Forelimb muscle (tissue), 1 donor: ENCODE measurements around the gene SEPTIN12. TPM values are rescaled to one million over a fixed set of nuclear protein-coding genes. Genes with fewer than 3 reads are reported as not detected.

Experiments
- DNase-seq: peaks from one replicate; pipeline ENCODE4 v3.0.0-alpha.2; 2013; ENCODE audit warnings: low read depth
- polyA plus RNA-seq: library from polyadenylated mRNA; unstranded; fragments of 120-200 nt; gene quantifications from one replicate; pipeline ENCODE4 v1.2.1, GENCODE V29; 2013; ENCODE audit not compliant: insufficient read length

The SEPTIN12 gene, protein sequence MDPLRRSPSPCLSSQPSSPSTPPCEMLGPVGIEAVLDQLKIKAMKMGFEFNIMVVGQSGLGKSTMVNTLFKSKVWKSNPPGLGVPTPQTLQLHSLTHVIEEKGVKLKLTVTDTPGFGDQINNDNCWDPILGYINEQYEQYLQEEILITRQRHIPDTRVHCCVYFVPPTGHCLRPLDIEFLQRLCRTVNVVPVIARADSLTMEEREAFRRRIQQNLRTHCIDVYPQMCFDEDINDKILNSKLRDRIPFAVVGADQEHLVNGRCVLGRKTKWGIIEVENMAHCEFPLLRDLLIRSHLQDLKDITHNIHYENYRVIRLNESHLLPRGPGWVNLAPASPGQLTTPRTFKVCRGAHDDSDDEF
- not detected for polyA plus RNA-seq

DNA sequence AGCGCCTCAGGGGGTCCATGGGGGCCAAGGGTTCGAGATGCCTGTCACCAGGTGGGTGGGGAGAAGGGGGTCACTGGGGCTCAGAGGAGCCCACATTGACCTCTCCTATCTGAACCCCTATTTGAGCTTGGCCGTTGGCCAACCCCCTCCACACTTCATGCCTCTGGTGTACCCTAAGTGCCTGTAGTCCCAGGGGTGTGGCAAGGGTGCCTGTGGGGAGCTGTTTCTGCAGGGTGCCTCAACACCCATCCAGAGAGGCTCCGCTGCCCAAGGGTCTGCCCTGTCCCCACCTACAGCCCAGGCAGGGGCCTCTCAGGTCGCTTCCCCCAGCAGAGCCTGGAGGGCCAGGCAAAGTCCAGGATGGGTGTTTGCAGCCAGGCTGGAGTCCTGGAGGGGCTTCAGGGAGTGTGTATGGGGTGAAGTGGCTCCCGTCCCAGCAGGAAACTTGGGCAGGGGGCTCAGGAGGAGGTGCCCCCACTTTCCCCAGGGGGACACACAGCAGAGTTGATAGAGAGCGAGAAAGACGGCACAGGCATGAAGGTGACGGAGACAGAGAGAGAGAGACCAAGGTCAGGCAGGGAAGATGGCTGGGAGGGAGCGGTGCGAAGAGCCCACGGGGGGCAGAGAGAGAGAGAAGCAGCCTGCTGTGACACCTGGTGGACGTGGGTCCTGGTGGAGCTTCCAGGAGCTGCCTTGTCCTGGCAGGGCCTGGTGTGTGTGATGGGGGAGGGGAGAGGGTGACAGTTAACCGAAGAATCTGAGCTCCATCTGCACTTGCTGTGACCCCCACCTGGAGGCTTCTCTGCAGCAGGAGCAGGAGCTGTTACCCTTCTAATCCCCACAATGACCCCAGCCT lies at the start of gene SEPTIN12:
Gene SEPTIN12 (minus strand): TSS at position 719 of the 856 bp plus-strand sequence. CDS start 700 bp downstream, at position 19.
- DNase-seq, result no peak

DNA sequence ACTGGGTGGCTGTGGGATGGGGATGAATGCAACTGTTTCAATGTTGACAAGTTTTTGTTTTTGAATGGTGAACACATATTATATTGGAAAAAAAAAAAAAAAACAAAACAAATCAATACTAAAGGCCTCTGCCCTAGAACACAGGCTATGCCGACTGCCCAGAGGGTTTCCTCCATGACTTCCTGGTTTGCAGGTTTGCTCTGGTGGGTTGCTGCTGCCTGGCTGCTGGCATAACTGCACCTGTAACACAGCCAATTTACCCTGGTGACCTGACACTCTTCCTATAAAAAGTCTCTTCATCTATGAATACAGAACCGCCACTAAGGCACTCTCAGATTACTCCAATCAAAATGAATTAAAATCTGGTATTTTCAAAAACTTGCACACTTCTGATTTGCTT lies 48.6 kb upstream of the SEPTIN12 start:
- DNase-seq, result no peak

DNA sequence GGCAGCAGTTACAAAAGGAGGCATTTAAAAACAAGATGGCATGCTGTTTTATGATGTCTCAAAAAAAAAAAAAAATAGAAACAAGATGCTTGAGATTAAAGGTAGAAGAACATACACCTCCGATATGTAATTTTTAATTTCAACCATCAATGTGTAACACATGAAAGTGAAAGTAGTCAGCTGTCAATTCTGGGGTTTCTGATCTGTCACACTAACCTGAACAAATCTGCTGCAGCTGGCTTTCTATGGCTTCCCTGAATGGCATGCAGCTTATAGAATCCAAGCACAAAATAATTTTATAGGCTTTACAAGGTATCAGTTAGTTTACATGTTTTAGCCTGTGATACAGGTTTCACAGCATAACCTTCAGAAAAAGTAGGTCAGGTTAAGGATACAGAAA lies 45.4 kb upstream of the SEPTIN12 start:
- no peak for DNase-seq

DNA sequence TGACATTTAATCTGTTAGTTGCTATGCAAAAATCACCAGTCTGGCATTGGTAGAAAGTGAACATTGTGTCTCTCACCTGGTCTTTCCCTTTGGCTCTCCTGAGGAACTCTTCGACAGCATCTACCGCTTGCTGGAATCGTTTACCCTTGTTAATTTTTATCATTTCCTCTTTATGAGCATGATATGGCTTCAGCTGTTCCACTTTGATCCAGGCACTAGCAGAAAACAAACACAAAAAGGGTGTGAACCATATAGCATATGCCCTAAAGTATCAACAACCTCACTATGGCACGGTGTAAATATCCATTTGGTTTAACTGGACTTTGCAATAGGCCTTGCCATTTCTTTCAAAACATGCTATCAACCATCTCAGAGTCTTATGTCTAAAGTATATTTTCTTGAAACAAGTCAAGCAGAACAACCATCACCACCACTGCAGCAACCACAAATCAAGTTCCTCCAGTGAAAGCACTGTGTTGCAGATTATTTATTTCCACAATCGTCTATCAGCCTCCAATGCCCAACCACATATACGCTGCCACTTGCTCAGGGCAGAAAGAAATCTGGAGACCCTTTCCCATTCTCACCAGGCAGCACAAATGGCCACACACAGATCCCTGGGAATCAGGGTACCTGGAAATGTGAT lies 44.7 kb upstream of the SEPTIN12 start:
- DNase-seq, result no peak

DNA sequence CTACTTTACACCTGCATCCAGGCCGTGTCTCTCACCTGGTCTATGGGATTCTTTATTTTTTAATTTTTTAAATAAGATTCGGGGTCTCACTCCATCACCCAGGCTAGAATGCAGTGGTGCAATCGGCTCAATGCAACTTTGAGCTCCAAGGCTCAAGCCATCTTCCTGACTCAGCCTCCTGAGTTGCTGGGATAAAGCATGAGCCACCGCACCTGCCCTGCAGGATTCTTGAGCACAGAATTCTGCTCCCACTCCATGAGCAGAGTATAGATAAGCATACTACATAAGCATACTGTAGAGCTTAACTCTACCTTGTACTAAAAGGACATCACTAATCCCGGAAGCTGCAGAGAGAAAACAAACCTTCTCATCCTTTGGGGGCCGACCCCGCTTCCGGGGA lies 43.5 kb upstream of the SEPTIN12 start:
- no peak for DNase-seq

DNA sequence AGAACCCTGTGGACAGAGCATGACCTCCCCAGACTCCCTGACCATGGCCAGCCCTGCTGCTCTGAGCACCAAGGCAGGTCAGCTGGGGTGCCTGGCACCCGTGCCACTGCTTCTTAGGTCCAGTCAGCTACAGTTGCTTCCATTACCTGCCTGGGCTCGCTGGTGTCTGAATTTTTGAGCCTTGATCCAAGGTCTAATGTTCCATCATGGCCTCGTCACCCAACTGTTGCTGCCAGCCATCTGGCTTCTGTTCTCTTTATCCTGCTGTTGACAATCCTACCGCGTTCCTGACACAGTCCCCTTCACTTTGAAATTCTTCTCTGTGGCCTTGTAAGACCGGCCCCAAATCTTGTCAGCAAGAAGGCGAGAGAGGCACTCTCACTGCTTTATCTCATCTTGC lies 42.3 kb upstream of the SEPTIN12 start:
- DNase-seq, result no peak

DNA sequence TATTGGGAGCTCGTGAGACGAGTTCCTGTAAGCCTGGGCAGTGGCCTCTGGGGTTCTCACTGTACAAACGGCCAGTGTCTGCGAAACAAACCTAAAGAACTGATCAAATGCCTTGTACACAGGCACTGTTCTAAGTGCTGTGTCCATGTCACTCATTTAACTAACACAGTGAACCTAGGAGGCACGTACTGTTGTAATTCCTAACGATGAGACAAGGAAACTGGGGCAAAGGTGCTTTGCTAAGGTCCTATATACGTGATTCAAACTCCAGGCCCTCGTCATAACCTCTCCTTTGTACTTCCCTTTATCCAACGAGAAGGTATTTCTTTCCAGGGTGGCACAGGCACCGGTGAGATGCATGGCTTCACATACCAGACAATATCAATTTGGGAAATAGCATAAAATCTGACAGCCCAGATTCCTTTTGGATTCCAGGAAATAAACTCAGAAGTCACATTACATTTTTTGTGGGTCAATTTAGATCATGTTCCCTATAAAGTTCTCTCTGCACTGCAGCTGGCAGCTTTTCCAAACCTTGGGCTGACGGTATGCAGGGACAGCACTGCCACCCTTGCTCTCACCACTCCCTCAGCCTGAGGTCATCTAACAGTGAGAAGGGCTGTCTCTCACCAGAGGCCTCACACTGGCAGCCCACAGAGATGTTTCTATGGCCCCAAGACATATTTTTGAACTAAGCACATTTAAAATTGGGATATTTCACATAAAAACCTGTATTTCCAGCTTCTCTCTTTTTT lies 40.6 kb upstream of the SEPTIN12 start:
- DNase-seq, result no peak

DNA sequence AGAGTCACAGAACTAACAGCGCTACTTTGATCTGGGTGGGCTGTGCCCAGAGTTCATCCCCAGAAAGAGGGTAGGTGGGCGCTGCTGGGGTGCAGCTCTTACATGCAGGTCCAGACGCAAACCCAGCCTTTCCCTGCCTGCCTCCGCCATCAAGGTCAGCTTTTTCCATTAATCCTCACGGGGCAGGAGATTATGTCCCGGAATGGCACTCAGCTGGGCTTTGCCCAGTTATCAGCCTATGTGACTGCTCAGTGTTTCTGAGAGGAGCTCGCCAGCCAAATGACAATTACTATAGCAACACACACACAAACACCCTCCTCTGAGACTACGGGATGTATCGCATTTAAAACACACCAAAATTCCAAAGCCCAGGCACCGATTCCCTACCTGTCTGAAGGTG lies 38.8 kb upstream of the SEPTIN12 start:
- DNase-seq, result no peak

DNA sequence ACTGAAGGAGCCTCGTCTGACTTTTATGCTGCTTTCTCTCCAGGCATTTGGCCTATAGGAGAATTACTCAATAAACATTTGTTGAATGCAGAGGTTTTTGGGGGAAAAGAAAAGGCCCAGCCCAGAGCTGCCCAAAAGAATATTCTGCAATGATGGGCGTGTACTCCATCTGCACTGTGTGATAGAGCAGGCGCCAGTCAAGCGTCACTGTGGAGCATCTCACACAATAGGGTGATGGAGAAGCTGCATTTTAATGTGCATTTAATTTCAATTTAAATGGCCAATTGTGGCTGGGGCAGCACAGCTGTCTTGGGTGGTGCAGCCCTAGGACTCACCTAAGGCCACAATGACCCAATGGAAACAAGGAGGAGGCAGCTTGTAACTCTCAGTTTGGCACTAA lies 38.4 kb upstream of the SEPTIN12 start:
- DNase-seq, result no peak

DNA sequence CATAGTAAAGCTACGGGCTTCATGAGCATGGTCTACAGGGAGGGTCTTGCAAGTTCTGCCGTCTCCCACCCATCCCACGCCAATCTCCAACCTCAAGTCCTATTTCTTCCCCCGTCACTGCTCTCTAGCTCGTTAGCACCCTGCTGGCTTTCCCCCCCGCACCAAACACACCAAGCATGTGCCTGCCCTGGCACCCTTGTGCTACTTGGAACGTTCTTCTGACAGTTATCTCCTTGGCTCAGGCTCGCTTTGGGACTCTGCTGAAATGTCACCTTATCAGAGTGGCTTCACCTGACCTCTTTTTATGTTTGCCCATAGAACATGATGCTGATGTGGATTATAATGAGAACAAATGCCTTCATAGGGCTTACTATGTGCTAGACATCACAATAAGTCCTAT lies 37.1 kb upstream of the SEPTIN12 start:
- no peak for DNase-seq

DNA sequence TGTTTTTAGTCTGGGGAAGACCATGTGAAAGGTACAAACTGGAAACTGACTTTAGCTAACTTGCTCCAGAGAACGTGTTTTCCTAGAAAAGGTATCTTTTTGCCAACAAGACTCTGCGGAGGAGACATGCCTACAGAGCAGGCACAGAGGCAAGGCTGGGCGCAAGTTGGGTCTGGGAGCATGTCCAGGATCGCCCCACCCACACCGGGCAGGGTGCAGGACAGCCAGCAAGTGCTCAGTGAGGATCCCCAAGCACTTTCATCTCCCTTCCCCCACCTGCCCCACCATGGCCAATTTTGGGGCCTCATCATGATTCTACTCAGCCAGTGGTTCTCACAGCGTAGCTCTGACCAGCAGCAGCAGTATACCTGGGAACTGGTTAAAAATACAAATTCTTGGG lies 32.5 kb upstream of the SEPTIN12 start:
- no peak for DNase-seq

DNA sequence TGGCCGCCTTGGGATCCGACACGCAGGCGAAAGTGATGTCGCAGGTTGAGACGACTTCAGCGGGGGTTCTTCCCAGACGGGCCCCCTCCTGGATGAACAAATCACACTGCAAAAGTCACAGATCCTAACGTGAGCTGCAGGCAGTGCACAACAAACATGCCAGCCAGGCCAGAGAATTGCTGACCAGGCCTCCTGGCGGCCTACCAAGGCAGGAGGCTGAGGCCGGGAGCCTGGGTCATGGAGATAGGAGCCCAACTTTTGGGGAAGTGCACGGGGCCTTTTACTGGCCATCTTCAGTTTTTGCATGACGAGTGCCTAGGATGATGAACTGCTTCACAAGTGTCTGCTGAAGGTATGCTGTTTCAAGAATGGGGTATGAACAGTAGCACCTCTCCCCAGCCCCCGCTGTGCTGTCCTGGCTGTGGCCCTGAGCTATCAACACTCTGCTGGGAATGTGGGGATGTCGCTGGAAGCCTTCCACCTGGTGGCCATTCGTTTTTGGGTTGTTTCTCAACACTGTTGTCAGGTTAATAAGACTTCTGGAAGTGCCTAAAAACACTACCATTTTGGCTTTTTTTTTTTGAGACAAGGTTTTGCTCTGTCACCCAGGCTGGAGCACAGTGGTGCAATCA lies 26.5 kb upstream of the SEPTIN12 start:
- DNase-seq, result no peak

DNA sequence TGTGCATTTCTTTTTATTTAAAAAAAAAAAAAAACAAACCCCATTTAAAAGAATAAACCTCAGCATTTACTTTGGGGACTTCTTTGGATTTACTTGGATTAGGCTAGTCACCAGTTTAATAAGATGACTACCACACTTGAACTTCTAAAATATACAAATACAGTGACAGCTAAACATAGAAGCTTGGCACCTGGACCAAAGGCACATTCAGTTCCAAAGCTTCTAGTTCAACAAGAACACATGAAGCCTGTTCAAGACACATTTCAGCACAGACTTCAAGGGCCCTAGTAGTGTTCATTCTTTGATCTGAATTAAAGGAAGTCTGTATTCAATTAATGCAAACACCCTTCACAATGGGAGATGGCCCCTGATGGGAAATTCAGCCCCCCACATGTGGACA lies 25.9 kb upstream of the SEPTIN12 start:
- no peak for DNase-seq

DNA sequence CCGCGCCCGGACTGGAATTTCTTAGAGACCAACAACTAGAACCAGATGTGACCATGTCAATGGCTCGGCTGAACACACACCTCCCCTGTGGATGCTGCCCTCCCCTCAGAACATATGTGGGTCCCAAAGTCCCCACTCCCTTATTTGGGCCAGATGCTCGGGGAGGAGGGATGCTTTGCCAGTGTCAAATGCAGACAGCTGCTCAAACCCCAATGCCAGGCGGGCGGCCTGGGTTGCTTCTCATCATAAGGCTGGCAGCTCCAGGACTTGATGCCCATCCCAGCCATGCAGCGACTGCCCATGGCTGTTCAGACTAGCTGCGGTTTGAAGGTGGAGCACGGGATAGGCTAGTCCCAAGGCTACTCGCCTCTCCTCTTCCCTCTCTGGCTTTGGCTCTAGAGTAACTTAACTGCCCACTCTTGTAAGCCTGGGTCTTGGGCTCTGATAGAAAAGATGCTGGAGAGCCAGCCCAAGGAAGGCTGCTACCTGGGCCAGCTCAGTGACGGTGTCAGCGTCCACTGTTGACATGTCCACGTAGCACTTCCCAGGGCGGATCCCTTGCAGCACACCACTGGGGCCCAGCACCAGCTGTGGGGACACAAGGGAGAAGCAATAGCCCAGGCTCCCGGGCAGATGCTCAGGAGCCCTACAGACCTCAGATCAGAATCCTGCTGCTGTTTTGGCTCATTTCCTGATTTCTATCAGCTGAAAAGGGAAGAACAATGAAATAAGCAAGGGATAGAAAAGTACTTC lies 25.3 kb upstream of the SEPTIN12 start:
- DNase-seq, result no peak

DNA sequence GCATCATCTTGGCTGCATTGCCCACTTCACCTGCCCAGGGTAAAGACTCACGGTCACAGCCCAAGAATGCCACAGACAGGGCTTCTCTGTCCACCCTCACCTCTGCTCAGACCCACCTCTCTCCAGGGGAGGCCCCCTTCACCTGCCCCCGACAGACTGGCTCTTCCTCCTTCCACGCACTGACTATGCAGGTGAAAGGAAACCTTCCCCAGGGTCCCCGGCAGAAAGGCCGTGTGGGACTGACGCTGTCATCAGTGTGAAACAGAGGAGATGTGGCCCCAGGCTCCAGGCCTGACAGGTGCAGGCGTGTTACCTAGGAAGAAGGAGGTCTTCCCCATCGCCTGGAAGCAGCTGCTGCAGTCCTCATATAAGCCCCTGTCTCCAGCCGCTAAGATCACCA lies 23.6 kb upstream of the SEPTIN12 start:
- DNase-seq, result no peak

DNA sequence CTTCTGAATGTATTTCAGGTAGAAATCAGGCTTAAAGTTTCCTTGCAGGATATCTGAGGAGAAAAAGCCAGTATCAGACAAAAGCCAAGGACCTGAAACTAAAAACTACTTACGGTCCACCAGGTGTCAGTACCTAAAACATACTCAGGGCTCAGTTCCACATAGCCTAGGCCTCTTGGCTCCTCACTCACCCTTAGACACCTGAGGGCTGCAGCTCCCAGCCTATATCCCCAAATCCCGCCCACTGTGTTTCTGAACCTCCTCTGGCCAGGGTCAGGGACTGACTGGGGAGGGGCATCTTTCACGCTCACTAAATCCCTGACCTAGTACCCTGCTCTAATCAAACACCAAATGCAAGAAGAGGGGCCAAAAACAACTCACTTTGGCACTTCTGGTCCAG lies 23.1 kb upstream of the SEPTIN12 start:
- DNase-seq, result no peak

DNA sequence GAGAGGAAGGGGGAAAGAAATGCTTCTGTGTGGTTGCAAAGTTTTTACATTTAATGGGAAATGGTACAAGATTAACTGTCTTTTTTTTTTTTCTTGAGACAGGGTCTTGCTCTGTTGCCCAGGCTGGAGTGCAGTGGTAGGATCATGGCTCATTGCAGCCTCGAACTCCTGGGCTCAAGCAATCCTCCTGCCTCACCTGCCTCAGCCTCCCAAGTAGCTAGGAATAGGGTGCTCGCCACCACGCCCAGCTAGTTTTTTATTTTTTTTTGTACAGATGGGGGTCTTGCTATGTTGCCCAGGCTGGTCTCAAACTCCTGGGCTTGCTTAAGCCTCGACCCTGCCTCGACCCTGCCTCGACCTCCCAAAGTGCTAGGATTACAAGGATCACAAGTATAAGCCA lies 18.1 kb upstream of the SEPTIN12 start:
- DNase-seq, result no peak

DNA sequence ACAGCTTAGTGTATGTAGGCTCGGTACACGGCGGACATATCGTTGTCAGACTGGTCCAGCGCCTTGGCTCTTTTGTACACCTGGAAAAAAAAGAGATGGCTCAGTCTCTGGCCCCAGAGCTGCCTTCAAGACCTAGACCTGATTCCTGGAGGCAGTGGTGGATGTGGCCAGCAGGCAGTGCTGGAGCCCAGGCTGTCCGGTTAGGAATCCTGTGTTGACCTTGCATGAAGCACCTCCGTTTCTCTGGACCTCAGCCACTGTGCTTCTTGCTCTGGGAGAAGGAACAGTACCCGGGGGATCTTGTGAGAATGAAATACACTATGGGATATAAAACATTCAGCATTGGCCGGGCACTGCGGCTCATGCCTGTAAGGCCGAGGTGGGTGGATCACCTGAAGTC lies 17.1 kb upstream of the SEPTIN12 start:
- no peak for DNase-seq

DNA sequence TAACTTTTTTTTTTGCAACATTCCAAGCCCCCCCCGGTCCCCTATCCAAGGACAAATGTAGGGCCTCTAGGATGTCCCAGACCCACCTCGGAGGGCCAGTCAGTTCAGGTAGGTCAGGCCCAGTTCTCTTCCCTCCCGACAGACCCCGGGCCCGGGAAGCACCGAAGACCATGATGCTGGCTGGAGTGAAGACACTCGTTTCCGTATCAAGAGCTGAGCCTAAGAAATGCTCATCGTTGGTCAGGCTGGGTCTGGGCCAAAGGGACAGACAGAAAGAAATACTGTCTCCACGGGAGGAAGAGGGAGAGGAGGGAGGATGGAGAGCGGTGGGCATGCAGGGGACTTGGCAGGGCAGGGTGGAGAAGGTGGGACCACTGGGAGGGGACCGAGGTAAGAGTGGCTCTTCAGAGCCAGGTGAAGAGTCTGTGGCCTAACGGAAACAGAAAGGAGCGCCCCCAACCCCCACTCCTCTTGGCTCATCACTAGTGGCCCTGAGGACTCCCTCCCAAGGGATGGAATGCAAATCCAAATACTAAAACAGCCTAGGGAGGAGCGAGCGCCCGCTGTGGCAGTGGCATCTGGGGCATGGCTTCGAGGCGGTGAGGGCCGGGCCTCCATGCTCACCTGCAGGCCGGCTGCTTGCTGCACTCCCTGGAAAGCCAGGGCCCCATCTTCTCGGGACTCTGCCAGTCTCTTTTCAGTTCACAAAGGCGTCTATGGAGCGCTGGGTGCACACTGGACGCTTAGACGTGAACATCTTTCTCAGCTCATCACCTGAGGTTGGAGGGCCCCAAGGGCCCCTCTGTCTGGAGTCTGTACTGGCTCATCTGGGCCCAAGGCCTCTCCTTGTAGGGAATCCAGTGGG lies 16.0 kb upstream of the SEPTIN12 start:
- DNase-seq, result no peak

DNA sequence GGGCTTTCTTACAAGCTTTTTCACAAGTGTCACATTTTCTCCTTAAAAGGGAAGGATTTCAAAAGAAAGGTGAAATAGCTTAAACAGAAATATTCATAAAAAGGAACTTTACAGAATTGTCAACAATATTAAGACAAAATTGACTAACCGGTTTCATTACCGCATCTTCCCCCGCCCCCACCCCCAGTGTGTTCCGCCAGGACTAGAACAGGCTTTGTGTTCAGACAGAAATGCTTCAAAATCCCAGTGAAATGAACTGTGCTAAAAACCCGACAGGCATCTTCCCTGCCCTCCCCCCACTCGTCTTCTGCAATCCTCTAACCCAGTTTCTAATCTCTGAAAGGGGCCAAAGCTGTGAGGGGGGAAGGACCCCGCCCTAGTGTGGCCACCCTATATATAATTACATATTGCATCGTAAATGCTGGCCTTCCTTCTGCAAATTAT lies 15.3 kb upstream of the SEPTIN12 start:
- DNase-seq, result no peak
